Measurements from ENCODE around the gene KCND2.

Gene KCND2

GRCh38 chr7:120729245-120729644 is 456.3 kb downstream of the KCND2 start:
- TF ChIP-seq POLR2AphosphoS5 (IDR thresholded peaks at IDR 0.05; ENCODE audit: low read depth, low read length): no peak
- no peak for TF ChIP-seq FOXP2 (optimal IDR thresholded peaks at IDR 0.05; ENCODE audit: borderline replicate concordance, extremely low read depth, extremely low read length, insufficient read depth)
- TF ChIP-seq REST (IDR thresholded peaks at IDR 0.05; ENCODE audit: insufficient read depth in 1 of 2, low read depth in 2 of 2, low read length in 2 of 2): no peak
- no peak for TF ChIP-seq TAF1 (IDR thresholded peaks at IDR 0.05; ENCODE audit: borderline replicate concordance, insufficient read depth, low read length)
- no peak for TF ChIP-seq SIN3A (IDR thresholded peaks at IDR 0.05; ENCODE audit: borderline replicate concordance, insufficient read depth, low read length)

- no peak for TF ChIP-seq TAF1 (IDR thresholded peaks at IDR 0.05; ENCODE audit: borderline replicate concordance, insufficient read depth, low read length)
- no peak for TF ChIP-seq FOXP2 (optimal IDR thresholded peaks at IDR 0.05; ENCODE audit: borderline replicate concordance, extremely low read depth, extremely low read length, insufficient read depth)
- no peak for TF ChIP-seq SIN3A (IDR thresholded peaks at IDR 0.05; ENCODE audit: borderline replicate concordance, insufficient read depth, low read length)
- no peak for TF ChIP-seq REST (IDR thresholded peaks at IDR 0.05; ENCODE audit: insufficient read depth in 1 of 2, low read depth in 2 of 2, low read length in 2 of 2)
- no peak for TF ChIP-seq POLR2AphosphoS5 (IDR thresholded peaks at IDR 0.05; ENCODE audit: low read depth, low read length)
These were observed 458.3 kb downstream of the KCND2 start for GRCh38 chr7:120731271-120731670.

DNA sequence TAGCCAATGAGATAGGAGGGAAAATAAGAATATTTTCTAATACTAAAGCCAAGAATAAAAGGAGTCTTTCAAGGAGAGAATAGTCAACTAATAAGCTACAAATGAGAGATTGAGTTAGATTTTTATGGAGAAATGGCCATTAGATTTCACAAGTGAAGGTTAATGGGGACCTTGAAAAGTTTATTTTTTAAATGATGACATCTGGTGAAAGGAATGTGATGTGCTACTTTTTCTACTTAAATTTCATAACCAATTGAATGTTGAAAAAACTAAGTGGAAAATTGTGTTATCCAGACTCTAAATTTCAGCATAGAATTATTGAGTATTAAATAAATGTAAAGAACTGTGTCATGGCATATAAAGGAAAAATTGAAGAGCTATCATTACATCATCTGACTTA is 459.3 kb downstream of the KCND2 start:
- TF ChIP-seq SIN3A (IDR thresholded peaks at IDR 0.05; ENCODE audit: borderline replicate concordance, insufficient read depth, low read length) (no peak), REST (IDR thresholded peaks at IDR 0.05; ENCODE audit: insufficient read depth in 1 of 2, low read depth in 2 of 2, low read length in 2 of 2) (no peak), FOXP2 (optimal IDR thresholded peaks at IDR 0.05; ENCODE audit: borderline replicate concordance, extremely low read depth, extremely low read length, insufficient read depth) (no peak), POLR2AphosphoS5 (IDR thresholded peaks at IDR 0.05; ENCODE audit: low read depth, low read length) (no peak), TAF1 (IDR thresholded peaks at IDR 0.05; ENCODE audit: borderline replicate concordance, insufficient read depth, low read length) (no peak)

DNA sequence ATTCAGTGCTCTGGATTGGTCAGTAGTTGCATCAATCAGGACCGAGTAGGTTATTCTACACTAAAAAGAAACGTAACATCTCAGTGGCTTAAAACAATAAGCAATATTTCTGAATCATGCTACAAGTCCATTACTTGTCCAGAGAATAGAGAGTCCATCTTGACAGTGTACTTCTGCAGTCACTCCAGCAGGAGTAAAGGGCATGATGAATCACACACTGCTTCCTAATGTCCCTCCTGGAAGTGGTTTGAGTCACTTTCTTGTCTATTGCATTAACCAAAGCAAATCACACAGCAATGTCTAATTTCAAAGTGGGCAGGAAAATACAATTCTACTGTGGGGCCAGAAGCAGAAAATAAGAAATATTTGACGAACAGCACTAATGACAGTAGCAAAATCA is 460.2 kb downstream of the KCND2 start:
- TF ChIP-seq SIN3A (IDR thresholded peaks at IDR 0.05; ENCODE audit: borderline replicate concordance, insufficient read depth, low read length) (no peak), FOXP2 (optimal IDR thresholded peaks at IDR 0.05; ENCODE audit: borderline replicate concordance, extremely low read depth, extremely low read length, insufficient read depth) (no peak), REST (IDR thresholded peaks at IDR 0.05; ENCODE audit: insufficient read depth in 1 of 2, low read depth in 2 of 2, low read length in 2 of 2) (no peak), POLR2AphosphoS5 (IDR thresholded peaks at IDR 0.05; ENCODE audit: low read depth, low read length) (no peak), TAF1 (IDR thresholded peaks at IDR 0.05; ENCODE audit: borderline replicate concordance, insufficient read depth, low read length) (no peak)

DNA sequence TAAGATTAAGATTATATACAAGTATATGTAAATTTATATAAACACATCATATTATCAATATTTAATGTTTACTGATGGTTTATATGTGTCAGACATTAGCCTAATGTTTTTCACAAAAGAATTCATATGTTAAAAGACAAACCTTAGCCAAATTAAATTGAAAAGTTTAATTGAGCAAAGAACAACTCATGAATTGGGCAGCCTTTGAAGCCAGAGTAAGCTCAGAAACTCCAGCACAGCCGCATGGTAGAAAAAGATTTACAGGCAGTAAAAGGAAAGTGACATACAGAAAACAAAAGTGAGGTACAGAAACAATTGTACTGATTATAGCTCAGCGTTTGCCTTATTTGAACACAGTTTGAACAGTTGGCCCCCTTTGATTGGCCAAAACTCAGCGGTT is 460.9 kb downstream of the KCND2 start:
- TF ChIP-seq TAF1 (IDR thresholded peaks at IDR 0.05; ENCODE audit: borderline replicate concordance, insufficient read depth, low read length) (no peak), REST (IDR thresholded peaks at IDR 0.05; ENCODE audit: insufficient read depth in 1 of 2, low read depth in 2 of 2, low read length in 2 of 2) (no peak), SIN3A (IDR thresholded peaks at IDR 0.05; ENCODE audit: borderline replicate concordance, insufficient read depth, low read length) (no peak), FOXP2 (optimal IDR thresholded peaks at IDR 0.05; ENCODE audit: borderline replicate concordance, extremely low read depth, extremely low read length, insufficient read depth) (no peak), POLR2AphosphoS5 (IDR thresholded peaks at IDR 0.05; ENCODE audit: low read depth, low read length) (no peak)

Data from PFSK-1 (cell line).